Neutrophil (primary cell): ENCODE data around the gene MAPKAPK3.

ENCODE experiments used
- H3K27ac ChIP-seq: fragments of 200-600 bp; sonication (generic); 2 replicates; pipeline ENCODE4 v1.5.1; 2016; ENCODE audit warnings: mild to moderate bottlenecking, moderate library complexity
- H3K27me3 ChIP-seq: fragments of 200-600 bp; sonication (generic); 2 replicates; pipeline ENCODE4 v1.6.0; 2016; ENCODE audit warnings: mild to moderate bottlenecking
- H3K36me3 ChIP-seq: fragments of 200-600 bp; sonication (generic); 2 replicates; pipeline ENCODE4 v1.5.1; 2017
- H3K4me1 ChIP-seq, 2 experiments: fragments of 200-600 bp in 1 of 2; sonication (generic) in 1 of 2; 1 replicate in 1 of 2; 2 replicates in 1 of 2; pipeline versions ENCODE4 v1.5.1 to v1.6.1; 2013 to 2016; ENCODE audit warnings: low read depth in 1 of 2, low read length in 1 of 2, mild to moderate bottlenecking in 1 of 2, moderate library complexity in 1 of 2; ENCODE audit not compliant: control insufficient read depth in 1 of 2, insufficient read depth in 1 of 2
- H3K4me3 ChIP-seq, 2 experiments: fragments of 200-600 bp in 1 of 2; sonication (generic) in 1 of 2; 1 replicate in 1 of 2; 2 replicates in 1 of 2; pipeline ENCODE4 v1.5.1; 2013 to 2016; ENCODE audit warnings: low read depth in 1 of 2, low read length in 1 of 2, mild to moderate bottlenecking in 1 of 2, moderate library complexity in 1 of 2
- H3K9me3 ChIP-seq: fragments of 200-600 bp; sonication (generic); 2 replicates; pipeline ENCODE4 v1.5.1; 2016
- TF ChIP-seq, protein P1 (sequence below): fragments of 200-600 bp; sonication (generic); IDR thresholded peaks from 2 replicates; pipeline ENCODE4 v1.5.1; 2016; ENCODE audit warnings: antibody characterized with exemption

Gene MAPKAPK3

GRCh38 chr3:50630877-50631276 lies 13.9 kb downstream of the MAPKAPK3 start:
- TF ChIP-seq, protein P1, sequence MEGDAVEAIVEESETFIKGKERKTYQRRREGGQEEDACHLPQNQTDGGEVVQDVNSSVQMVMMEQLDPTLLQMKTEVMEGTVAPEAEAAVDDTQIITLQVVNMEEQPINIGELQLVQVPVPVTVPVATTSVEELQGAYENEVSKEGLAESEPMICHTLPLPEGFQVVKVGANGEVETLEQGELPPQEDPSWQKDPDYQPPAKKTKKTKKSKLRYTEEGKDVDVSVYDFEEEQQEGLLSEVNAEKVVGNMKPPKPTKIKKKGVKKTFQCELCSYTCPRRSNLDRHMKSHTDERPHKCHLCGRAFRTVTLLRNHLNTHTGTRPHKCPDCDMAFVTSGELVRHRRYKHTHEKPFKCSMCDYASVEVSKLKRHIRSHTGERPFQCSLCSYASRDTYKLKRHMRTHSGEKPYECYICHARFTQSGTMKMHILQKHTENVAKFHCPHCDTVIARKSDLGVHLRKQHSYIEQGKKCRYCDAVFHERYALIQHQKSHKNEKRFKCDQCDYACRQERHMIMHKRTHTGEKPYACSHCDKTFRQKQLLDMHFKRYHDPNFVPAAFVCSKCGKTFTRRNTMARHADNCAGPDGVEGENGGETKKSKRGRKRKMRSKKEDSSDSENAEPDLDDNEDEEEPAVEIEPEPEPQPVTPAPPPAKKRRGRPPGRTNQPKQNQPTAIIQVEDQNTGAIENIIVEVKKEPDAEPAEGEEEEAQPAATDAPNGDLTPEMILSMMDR = no peak

DNA sequence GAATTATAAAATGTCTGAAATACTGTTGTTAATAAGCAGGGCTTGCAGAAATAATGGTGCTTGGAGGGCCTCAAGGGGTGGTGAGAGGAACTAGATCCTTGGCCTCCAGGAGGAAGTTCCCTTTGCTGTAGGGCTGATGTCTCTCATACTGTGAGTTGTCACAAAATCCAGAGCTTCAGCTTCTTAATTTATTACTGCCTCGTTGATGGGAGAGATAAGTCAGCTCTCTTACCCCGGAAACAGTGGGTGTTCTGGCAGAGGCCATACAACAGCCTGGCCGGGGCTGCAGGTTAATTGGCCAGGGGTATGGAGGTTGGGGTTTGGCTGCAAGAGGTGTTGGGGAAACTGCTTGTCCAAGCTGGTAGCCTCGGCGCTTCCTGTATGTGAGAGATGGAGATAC lies 15.5 kb downstream of the MAPKAPK3 start:
- Histone ChIP-seq H3K9me3 (no peaks in the 10 kb centered on the region), H3K4me1 (peaks cover 84 to 88% of the 10 kb centered on the region in 2 experiments), H3K27ac (peak overlapping the region; percentile 87), H3K4me3 (peak overlapping the region; percentile 13 to 23), H3K27me3 (no peaks in the 10 kb centered on the region), H3K36me3 (peaks cover 12% of the 10 kb centered on the region)
- TF ChIP-seq, protein P1 = peak; percentile 32

More at GRCh38 chr3:50630877-50631276, 13.9 kb downstream of the MAPKAPK3 start:
- Histone ChIP-seq H3K4me3 (no peak overlapping the region), H3K9me3 (no peaks in the 10 kb centered on the region), H3K27ac (peak overlapping the region; percentile 87), H3K27me3 (no peaks in the 10 kb centered on the region), H3K4me1 (peaks cover 88 to 91% of the 10 kb centered on the region in 2 experiments), H3K36me3 (peaks cover 12% of the 10 kb centered on the region)

- H3K36me3 ChIP-seq = peaks cover 6% of the 10 kb centered on the region
- peak overlapping the region; percentile 87 for H3K27ac ChIP-seq
- TF ChIP-seq, protein P1 = no peak
- H3K4me1 ChIP-seq = peaks cover 84 to 87% of the 10 kb centered on the region in 2 experiments
- peak overlapping the region in 1 of 2 experiments; percentile 23 for H3K4me3 ChIP-seq
- no peaks in the 10 kb centered on the region for H3K9me3 ChIP-seq
- no peaks in the 10 kb centered on the region for H3K27me3 ChIP-seq
Measured at GRCh38 chr3:50633230-50633790, 16.4 kb downstream of the MAPKAPK3 start.

DNA sequence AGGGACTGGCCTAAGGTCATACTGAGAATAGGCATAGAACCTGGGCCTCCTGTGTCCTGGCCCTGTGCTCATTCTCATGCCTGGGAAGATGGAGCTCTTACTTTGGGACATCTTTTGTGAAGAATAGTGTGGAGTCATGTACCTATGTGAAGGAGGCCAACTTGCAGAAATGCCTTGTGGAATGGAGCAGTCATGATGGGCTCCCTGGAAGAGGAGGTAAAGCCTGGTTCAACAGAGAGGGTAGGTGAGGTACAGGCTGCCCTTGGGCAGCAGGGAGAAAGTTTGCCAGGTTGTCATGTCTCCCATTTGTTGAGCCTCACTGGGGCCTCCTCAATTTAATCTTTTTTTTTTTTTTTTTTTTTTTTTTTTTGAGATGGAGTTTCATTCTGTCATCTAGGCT lies 18.1 kb downstream of the MAPKAPK3 start:
- H3K4me1 ChIP-seq = peaks cover 71 to 78% of the 10 kb centered on the region in 2 experiments
- no peaks in the 10 kb centered on the region for H3K9me3 ChIP-seq
- TF ChIP-seq, protein P1 = no peak
- H3K27ac ChIP-seq = peak overlapping the region; percentile 60
- peaks cover 23% of the 10 kb centered on the region for H3K36me3 ChIP-seq
- H3K4me3 ChIP-seq = no peak overlapping the region
- no peaks in the 10 kb centered on the region for H3K27me3 ChIP-seq

GRCh38 chr3:50637011-50637410 lies 20.1 kb downstream of the MAPKAPK3 start:
- Histone ChIP-seq H3K9me3 (no peaks in the 10 kb centered on the region), H3K36me3 (peaks cover 43% of the 10 kb centered on the region), H3K4me1 (peaks cover 52 to 60% of the 10 kb centered on the region in 2 experiments), H3K27me3 (no peaks in the 10 kb centered on the region), H3K4me3 (no peak overlapping the region), H3K27ac (peak overlapping the region; percentile 55)
- TF ChIP-seq, protein P1 = no peak
